Stimulated activated CD4-positive, alpha-beta T cell treated with anti-CD3 and anti-CD28 coated beads, TNF-alpha, amount 100 ng/mL, for 1 hour (primary cell): ENCODE results near the gene CALCOCO1.

Experiments used
- DNase-seq, 3 donors: peaks; one replicate each; pipeline ENCODE4 v3.0.0-alpha.2; 2020; ENCODE audit warnings: low read depth in 3 of 3, low spot score in 1 of 3

The CALCOCO1 gene

DNA sequence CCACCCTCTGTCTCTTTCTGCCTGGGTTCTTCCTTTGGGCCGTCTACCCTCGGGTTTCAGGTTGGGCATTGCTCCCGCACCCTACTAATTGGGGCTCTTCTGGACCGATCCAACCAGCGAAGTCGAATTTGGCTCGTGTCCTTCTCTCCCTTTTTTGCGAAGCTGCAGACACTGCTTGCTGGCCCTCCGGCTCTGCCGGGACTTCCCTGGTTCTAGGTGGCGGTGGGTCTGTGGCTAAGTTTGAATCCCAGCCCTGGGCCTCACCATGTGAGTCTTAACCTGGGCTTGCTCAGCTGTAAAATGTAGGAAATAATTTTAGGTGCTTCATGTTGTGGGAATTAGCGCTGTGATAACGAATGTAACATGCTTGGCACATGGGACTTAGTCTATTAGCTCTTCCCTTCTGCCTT, 24.9 kb upstream of the CALCOCO1 start:
- no peak for DNase-seq

DNA sequence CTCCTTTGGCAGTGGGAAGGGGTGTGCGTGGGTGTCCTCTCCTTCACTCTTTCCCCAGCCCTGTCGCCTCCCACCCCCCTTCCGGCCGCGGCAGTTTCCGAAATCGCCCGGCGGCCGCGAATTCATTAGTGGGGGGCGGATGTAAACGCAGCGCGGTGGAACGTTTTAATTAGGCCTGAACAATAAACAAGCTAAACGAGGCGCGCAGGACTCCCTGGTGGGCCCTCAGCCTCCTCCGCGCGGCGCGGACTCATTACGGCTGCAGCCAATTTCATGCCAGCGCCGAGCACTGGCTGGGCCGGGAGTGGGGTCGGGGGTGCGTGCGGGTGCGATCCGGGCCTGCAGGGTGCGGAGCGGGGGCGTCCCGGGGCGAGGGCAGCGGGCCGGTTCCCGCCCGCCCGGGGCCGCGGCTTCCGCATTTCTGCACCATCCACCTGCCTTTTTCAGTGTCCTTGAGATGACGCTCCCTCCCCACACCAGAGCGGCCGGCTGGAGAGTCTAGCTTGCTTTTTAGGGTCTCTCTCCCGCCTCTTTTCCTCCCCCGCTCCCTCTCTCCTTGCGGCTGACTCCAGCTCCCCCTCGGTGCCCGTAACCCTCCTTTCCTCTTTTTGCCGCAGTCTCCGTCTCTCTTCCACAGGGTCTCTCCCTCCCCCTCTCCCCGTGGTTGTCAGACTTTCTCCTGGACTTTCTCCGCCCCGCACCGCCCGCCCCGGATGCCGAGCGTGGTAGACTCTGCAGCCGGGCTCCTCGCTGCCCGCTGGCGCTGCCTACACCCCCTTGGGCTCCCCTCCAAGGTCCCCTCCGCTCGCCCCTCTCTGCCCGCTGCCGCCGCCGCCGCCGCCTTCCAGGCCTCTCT, 24.3 kb upstream of the CALCOCO1 start, which contains the start of gene CISTR:
Gene CISTR (minus strand): TSS at position 644 of the 856 bp plus-strand sequence.
- no peak for DNase-seq

DNA sequence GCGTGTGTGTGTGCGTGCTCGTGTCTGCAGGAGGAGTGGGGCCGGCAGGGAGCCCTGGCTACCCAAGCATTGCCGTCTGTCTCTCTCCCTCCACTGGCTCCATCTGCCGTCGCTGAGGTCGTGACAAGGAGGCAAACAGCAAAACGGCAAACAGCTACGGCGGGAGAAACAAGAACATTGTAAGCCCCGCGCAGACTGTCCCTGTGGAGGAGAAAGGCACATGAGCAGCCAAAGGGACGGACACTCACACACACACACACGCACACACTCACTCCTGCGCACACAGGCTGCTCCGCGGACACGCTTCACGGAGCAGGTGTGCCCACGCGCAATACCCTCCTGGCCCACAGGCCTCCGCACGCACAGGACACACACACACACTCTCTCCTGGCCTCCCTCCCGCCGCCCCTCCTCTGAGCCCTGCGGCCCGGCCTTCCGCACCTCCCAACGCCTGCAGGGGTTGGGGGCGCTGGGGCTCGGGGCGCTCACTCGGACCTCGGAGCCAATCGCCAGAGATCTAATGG, 23.6 kb upstream of the CALCOCO1 start:
- DNase-seq, result no peak

GRCh38 chr12:53749986-53750811, 22.9 kb upstream of the CALCOCO1 start:
- DNase-seq, result no peak

GRCh38 chr12:53748072-53748840, 21.0 kb upstream of the CALCOCO1 start:
- no peak for DNase-seq

DNA sequence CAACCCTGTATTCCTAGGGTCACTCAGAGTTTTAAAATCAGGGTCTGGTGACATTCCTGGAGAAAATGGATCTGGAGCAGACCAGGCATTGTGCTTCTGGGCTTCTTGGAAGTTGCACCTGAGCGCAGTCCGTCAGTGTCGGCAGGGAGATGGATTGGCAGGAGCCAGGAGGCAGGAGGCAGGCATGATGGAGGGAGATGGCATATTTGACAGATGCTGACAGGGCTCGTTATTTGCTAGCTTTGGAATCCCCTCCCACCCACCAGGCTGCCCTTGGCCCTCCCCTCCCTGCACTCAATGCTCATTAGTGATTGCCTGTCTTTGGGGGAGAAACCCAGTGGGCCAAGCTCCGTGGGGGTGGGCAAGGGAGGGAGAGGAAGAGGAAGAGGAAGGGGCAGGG, 19.8 kb upstream of the CALCOCO1 start:
- no peak for DNase-seq

DNA sequence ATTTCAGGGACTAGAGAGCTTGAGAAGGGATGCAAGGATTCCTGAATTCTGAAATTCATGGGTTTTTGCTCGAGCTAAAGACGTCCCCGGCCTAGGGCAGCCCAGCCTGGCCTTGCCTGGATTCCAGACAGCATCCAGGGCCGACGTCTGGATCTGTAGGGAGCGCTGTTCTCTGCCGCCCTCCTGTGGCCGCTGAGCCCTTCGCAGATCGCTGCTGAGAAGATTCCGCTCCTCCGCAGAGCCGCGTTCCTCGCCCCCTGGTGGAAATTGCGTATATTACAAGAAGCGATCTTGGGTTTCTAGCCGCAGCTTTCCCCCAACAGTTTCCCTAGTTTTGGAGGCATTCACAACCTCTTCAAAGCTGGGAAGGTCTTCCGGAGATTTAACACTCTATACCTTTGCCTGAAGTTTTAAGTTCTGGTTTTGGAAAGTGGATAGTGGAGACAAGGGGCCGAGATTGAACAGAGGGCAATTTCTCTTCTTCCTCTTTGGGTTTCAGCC, 19.4 kb upstream of the CALCOCO1 start:
- DNase-seq, result peak; percentile 63 to 75 (median 75)

DNA sequence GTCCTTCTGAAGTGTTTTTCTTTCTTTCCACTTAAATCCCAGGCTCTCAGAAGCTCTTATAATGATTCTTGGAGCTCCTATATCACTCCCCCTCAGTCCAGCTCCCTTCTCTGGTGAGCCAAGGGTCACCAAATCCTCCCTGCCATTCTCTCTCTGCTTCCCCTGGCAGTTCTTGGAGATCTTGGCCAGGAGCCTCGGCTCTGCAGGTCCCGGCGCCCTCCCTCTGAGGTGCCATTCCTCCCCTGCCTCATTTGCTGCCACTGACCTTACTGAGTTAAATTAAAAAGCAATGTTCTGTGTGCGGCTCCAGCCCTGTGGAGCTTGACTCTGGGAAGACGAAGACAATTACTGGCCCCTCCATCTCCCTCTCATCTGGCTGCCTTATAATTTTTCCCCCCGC, 17.5 kb upstream of the CALCOCO1 start:
- no peak for DNase-seq

DNA sequence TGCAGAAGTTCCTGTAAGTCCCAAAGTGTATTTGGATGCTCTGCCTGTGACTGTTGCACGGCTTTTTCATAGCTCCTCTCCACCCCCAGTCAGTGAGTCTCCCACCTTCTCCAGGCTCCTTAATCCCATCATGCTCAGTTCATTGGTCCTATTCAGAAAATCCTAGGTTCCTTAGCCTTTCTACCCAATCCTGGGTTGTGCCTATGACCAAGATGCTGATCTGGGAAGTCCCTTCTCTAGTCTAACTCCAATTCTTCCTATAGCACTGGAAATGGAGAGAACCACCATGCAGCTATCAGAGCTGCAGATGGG, 16.8 kb upstream of the CALCOCO1 start:
- no peak for DNase-seq

DNA sequence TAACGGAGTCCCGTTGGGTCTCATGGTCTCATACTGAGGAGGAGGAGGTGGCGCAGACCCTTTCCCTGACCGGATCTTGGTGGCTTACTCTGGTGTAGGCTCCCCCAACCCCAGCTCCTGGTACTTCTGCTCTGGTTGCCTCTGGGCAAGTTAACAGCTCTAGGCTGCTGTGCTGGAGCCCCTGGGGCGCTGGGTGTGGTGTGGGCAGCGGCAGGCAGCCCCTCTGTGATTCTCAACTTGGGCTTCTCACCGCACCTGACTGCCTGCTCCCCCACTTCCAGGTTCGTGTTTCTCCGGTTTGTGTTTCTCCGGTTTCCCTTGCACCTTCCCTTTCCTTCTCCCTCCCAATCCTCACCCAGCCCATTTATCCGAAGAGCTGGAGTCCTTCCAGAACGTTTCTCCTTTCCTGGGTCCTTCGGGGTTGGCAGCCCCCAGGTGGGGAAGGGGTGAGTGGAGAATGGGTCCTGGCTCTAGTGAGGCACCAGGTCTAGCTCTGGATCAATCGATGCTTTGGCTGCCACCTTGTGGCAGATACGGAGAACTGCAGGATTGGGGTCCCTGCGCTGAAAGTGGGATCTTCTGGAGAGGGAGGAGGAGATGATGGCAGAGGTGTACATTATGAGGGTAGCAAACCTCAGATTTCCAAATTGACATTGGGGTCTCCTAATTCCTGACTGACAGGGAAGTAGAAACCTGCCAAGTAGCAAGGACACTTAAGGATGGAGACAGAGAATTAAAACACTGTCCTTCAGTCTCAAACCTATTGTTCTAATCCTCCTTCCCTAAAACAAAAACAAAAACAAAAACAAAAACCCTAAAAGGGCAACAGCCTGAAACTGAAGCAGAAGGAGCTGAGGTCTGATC, 16.2 kb upstream of the CALCOCO1 start:
- peak in 2 of 3 donors; percentile 37 to 40 for DNase-seq

- no peak for DNase-seq
These were observed 12.9 kb upstream of the CALCOCO1 start for GRCh38 chr12:53740130-53740491.

DNA sequence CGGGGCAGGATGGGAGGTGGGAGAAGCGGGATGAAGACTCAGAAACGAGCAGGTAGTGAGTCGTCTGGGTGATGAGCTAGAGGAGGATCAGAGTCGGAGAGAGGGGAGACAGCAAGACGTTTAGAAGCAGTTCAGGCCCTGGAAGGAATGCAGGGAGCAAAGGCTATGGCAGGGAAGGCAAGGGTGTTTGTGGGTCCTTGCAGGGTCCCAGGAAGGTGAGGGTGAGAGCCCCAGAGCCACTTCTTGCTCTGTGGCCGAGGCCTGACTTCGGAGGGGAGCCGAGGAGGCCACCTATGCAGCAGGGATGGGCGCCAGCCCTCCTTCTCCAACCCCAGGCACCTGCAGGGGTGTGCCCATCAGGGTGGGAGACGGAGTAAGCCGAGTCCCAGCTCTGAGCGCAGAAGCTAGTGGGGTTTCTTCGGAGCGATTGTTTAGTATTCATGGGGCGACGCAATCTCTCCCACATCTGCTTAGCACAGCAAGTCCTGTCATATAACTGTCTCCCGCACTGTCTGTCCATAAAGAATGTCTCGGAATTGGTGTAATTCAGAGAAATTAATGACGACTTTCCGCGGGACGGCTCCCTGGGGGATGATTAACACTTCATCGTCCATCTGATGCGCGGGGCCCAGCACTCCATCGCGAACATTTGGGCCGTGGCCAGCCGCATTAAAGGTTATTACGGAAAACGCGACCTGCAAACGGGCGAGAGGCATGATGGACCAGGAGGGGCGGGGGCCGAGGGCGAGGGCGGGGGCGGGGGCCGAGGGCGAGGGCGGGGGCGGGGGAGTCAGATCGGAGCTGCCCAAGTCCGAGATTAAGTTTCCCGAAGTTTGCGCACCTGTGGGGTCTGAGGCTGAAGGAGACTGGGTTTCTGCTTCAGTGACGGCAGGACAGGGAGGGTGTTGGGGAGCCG, 12.2 kb upstream of the CALCOCO1 start:
- DNase-seq, result no peak

GRCh38 chr12:53738406-53739213, 11.4 kb upstream of the CALCOCO1 start:
- peak in 1 of 3 donors; percentile 27 for DNase-seq

- DNase-seq, result no peak
These were observed 10.7 kb upstream of the CALCOCO1 start for GRCh38 chr12:53737951-53738405.

GRCh38 chr12:53737093-53737808, 10.0 kb upstream of the CALCOCO1 start:
- no peak for DNase-seq

- no peak for DNase-seq
These were observed 9.3 kb upstream of the CALCOCO1 start for GRCh38 chr12:53736592-53736991.

DNA sequence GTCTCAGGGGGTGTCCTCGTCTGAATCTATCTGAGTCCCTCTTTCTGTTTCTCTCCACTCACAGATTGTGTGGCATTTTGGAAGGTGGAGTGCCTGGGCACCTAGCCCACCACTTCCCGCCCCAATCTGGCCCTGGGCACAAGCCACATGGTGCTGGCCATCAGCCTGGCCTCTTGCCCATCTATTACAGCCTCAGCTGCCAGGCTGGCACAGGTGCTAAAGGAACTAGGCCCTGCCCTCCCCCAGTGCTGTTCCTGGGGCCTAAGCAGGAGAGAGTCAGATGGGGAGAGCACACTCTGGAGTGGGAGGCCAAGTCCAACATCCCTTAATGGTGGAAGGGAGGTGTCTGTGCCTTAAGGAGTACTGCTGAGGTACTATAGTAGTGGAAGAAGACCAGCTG, 8.3 kb upstream of the CALCOCO1 start:
- no peak for DNase-seq

DNA sequence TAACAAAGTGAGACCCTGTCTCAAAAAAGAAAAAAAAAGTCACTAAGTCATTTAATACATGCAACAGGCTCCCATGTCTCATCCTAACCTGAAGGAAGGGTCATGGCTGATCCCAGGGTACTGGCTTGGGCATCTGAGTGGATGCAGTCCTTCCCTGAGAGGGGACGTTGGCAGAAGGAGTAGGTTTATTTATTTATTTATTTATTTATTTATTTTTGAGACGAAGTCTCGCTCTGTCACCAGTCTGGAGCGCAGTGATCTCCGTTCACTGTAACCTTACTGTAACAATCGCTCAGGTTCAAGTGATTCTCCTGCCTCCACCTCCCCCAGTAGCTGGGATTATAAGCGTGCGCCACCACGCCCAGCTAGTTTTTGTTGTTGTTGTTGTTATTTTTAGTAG, 7.2 kb upstream of the CALCOCO1 start:
- DNase-seq, result no peak
